Chondrocyte (in vitro differentiated cells): ENCODE results near the gene SF3B5. TPM values are rescaled to one million over a fixed set of nuclear protein-coding genes. Genes with fewer than 3 reads are reported as not detected.

Experiments used
- DNase-seq: peaks from one replicate; pipeline ENCODE4 v3.0.0; 2021; ENCODE audit warnings: mixed read lengths, low spot score
- H3K27ac Mint-ChIP-seq: one replicate; pipeline ENCODE4 v1.8.0; 2021; ENCODE audit warnings: mild to moderate bottlenecking, moderate library complexity, mixed read lengths; ENCODE audit not compliant: unreplicated experiment
- H3K27me3 Mint-ChIP-seq: 2 replicates; pipeline ENCODE4 v1.8.0; 2021; ENCODE audit warnings: low read depth, mixed read lengths
- H3K36me3 Mint-ChIP-seq: 2 replicates; pipeline ENCODE4 v1.8.0; 2021; ENCODE audit warnings: low read depth, mixed read lengths
- H3K4me1 Mint-ChIP-seq: 2 replicates; pipeline ENCODE4 v1.8.0; 2021; ENCODE audit warnings: low read depth, mild to moderate bottlenecking, mixed read lengths
- H3K4me3 Mint-ChIP-seq: one replicate; pipeline ENCODE4 v1.8.0; 2021; ENCODE audit warnings: mild to moderate bottlenecking, moderate library complexity, mixed read lengths; ENCODE audit not compliant: unreplicated experiment
- H3K9me3 Mint-ChIP-seq: 2 replicates; pipeline ENCODE4 v1.8.0; 2021; ENCODE audit warnings: low read depth, mixed read lengths
- total RNA-seq: library from RNA; stranded (reverse); gene quantifications from 3 replicates; pipeline ENCODE4 v1.2.1, GENCODE V29; 2021
- TF ChIP-seq, protein P1 (sequence below): fragments of 200-600 bp; sonication (generic); IDR thresholded peaks from 2 replicates; pipeline ENCODE4 v1.5.0; 2021; ENCODE audit warnings: antibody characterized with exemption, mild to moderate bottlenecking, moderate library complexity

The SF3B5 gene
- total RNA-seq, 1 donor from 2014 or later: 97.9 TPM

DNA sequence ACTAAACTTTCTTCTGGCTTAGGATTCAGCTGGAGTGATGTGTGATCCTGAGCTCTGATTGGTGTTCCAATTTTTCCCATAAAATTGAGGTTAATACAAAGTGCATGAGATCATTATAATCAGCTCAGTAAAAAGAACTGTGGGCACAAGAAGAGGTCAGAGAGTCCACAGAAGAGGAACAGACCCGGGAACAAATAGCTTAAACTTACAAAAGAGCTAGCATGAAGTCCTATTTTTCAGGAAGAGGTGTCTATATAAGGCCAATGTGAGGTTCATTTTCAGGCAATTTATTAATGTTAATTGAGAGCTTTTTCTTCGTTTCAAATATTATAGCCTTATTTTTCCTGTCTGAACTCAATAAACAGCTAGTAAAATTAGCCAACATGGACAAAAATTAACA, 28.0 kb upstream of the SF3B5 start:
- Mint-ChIP-seq H3K4me3 (no peak overlapping the region), H3K4me1 (no peaks in the 10 kb centered on the region), H3K9me3 (peaks cover 7% of the 10 kb centered on the region), H3K27me3 (no peaks in the 10 kb centered on the region), H3K36me3 (no peaks in the 10 kb centered on the region), H3K27ac (no peak overlapping the region)
- TF ChIP-seq, protein P1, sequence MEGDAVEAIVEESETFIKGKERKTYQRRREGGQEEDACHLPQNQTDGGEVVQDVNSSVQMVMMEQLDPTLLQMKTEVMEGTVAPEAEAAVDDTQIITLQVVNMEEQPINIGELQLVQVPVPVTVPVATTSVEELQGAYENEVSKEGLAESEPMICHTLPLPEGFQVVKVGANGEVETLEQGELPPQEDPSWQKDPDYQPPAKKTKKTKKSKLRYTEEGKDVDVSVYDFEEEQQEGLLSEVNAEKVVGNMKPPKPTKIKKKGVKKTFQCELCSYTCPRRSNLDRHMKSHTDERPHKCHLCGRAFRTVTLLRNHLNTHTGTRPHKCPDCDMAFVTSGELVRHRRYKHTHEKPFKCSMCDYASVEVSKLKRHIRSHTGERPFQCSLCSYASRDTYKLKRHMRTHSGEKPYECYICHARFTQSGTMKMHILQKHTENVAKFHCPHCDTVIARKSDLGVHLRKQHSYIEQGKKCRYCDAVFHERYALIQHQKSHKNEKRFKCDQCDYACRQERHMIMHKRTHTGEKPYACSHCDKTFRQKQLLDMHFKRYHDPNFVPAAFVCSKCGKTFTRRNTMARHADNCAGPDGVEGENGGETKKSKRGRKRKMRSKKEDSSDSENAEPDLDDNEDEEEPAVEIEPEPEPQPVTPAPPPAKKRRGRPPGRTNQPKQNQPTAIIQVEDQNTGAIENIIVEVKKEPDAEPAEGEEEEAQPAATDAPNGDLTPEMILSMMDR: no peak
- DNase-seq: no peak

DNA sequence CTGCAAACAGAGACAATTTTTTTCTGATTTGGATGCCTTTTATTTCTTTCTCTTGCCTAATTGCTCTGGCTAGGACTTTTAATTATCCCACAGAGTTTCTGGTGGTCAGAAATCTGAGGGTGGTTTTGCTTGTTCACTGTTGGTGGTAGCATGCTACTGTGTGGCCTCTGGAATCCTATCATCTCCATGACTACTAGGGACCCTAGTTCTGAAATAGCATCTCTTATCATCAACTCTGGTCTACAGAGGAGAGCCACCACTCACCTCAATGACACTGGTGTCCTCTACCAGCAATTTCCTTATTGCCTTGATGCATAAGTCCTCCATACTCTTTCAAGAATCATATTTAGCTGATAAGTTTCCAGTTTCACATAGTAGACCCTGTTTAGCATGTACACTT, 27.5 kb upstream of the SF3B5 start:
- no peaks in the 10 kb centered on the region for H3K4me1 Mint-ChIP-seq
- H3K4me3 Mint-ChIP-seq: no peak overlapping the region

DNA sequence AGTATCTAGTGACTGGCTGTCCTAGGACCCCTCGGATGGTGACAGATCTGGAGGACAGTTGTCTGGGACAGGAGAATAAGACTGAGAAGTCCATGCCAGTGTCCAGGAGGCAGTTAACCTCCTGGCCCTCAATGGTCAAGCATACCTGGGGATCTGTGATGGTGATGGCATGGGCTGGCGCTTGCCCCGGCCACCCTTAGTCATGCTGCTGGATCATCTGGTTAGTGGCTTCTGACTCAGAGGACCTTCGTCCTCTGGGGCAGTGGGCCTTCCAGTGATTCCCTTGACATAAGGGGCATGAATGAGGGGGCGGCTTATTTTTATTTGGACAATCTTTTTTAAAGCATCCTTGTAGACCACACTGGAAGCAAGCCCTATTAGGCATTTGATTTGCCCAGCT, 24.0 kb upstream of the SF3B5 start:
- Mint-ChIP-seq H3K4me1 (no peaks in the 10 kb centered on the region), H3K9me3 (peaks cover 10% of the 10 kb centered on the region), H3K36me3 (no peaks in the 10 kb centered on the region), H3K27ac (no peak overlapping the region), H3K4me3 (no peak overlapping the region), H3K27me3 (no peaks in the 10 kb centered on the region)
- DNase-seq: no peak
- TF ChIP-seq, protein P1: no peak

More for the DNA sequence above, 27.5 kb upstream of the SF3B5 start:
- TF ChIP-seq, protein P1: no peak
- DNase-seq: no peak
- Mint-ChIP-seq H3K36me3 (no peaks in the 10 kb centered on the region), H3K9me3 (peaks cover 7% of the 10 kb centered on the region), H3K27ac (no peak overlapping the region), H3K27me3 (no peaks in the 10 kb centered on the region)

DNA sequence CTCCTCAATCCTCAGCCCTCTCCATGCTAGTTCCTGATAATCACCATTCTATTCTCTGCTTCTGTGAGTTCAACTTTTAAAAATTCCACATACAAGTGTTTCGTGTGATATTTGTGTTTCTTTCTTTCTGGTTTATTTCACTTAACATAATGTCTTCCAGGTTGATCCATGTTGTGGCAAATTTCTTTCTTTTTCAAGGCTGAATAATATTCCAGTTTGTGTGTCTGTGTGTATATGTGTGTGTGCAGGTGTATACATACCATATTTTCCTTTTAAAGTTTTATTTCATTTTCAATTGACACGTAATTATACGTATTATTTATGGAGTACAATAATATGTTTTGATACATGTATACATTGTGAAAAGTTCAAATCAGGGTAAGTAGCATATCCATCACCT, 19.8 kb upstream of the SF3B5 start:
- TF ChIP-seq, protein P1: no peak
- no peak for DNase-seq
- peaks cover 3% of the 10 kb centered on the region for H3K9me3 Mint-ChIP-seq
- no peak overlapping the region for H3K27ac Mint-ChIP-seq
- no peaks in the 10 kb centered on the region for H3K36me3 Mint-ChIP-seq
- H3K27me3 Mint-ChIP-seq: peaks cover 1% of the 10 kb centered on the region
- H3K4me1 Mint-ChIP-seq: no peaks in the 10 kb centered on the region
- H3K4me3 Mint-ChIP-seq: no peak overlapping the region

DNA sequence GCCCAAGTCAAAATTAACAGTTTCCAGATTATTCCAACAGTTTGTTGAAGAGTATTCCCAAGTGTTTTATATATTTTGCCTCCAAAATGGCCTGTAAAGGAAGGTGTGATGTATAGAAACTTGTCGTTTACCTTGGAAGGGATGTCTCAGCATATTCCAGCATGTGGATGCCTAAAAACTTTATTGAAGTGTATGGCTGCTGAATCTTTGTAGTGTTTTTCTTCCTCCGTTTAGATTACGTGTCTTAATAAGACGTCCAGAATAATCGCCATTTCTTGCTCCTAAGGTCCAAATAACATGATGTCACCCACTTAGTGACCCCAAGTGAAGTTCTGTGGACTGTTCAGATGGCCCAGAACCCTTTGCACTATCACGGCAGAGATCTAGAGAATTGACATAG, 18.0 kb upstream of the SF3B5 start:
- H3K36me3 Mint-ChIP-seq: no peaks in the 10 kb centered on the region
- TF ChIP-seq, protein P1: no peak
- no peak overlapping the region for H3K4me3 Mint-ChIP-seq
- H3K4me1 Mint-ChIP-seq: no peaks in the 10 kb centered on the region
- DNase-seq: no peak
- H3K27me3 Mint-ChIP-seq: peaks cover 3% of the 10 kb centered on the region
- H3K9me3 Mint-ChIP-seq: peaks cover 3% of the 10 kb centered on the region
- no peak overlapping the region for H3K27ac Mint-ChIP-seq
